GM18505 (cell line): ENCODE measurements around the gene SDC4.

Source experiments
- ATAC-seq: cut with Tn5 transposase; IDR thresholded peaks from one replicate; pipeline ENCODE4 v1.9.1; 2021; ENCODE audit not compliant: unreplicated experiment
- POLR2A ChIP-seq: IDR thresholded peaks from 4 replicates; pipeline ENCODE4 v1.6.1; 2011; ENCODE audit warnings: borderline replicate concordance; ENCODE audit not compliant: insufficient read depth, insufficient read length; ENCODE audit errors: extremely low read depth

SDC4 gene

GRCh38 chr20:45344168-45344860, 3.9 kb downstream of the SDC4 start:
- no peak for TF ChIP-seq POLR2A
- no peak for ATAC-seq

GRCh38 chr20:45343532-45344167, 4.6 kb downstream of the SDC4 start:
- no peak for ATAC-seq
- TF ChIP-seq POLR2A: no peak

GRCh38 chr20:45342855-45343531, 5.2 kb downstream of the SDC4 start:
- ATAC-seq: no peak
- no peak for TF ChIP-seq POLR2A

- TF ChIP-seq POLR2A: no peak
- ATAC-seq: no peak
These were observed 6.0 kb downstream of the SDC4 start for GRCh38 chr20:45341939-45342854.

GRCh38 chr20:45341579-45341938, 6.7 kb downstream of the SDC4 start:
- no peak for ATAC-seq
- no peak for TF ChIP-seq POLR2A

GRCh38 chr20:45340951-45341350, 7.3 kb downstream of the SDC4 start:
- TF ChIP-seq POLR2A: no peak
- ATAC-seq: no peak

- no peak for ATAC-seq
- TF ChIP-seq POLR2A: no peak
These were observed 7.9 kb downstream of the SDC4 start for GRCh38 chr20:45340236-45340847.

GRCh38 chr20:45339799-45340198, 8.4 kb downstream of the SDC4 start:
- no peak for TF ChIP-seq POLR2A
- no peak for ATAC-seq

- no peak for ATAC-seq
These were observed 9.1 kb downstream of the SDC4 start for GRCh38 chr20:45339084-45339483.

GRCh38 chr20:45338121-45339030, 9.8 kb downstream of the SDC4 start:
- TF ChIP-seq POLR2A: no peak
- ATAC-seq: no peak

More at GRCh38 chr20:45339084-45339483, 9.1 kb downstream of the SDC4 start:
- TF ChIP-seq POLR2A: no peak

- no peak for TF ChIP-seq POLR2A
- no peak for ATAC-seq
These were observed 10.7 kb downstream of the SDC4 start for GRCh38 chr20:45337367-45338120.
